Lung (tissue), 12 donors: ENCODE measurements around the gene EML1. TPM values are rescaled to one million over a fixed set of nuclear protein-coding genes. Genes with fewer than 3 reads are reported as not detected.

Experiments
- ATAC-seq: fragments of 200-7000 bp; cut with Tn5 transposase; one replicate; pipeline ENCODE4 v1.9.1; 2020; ENCODE audit warnings: moderate number of reproducible peaks; ENCODE audit not compliant: insufficient read depth, low FRiP score
- DNase-seq, 3 donors: peaks; one replicate each; pipeline ENCODE4 v3.0.0-alpha.2; 2013 to 2017
- H3K27ac ChIP-seq, 2 donors: one replicate each; pipeline ENCODE4 v1.5.1; 2013; ENCODE audit warnings: mild to moderate bottlenecking in 2 of 2, moderate library complexity in 2 of 2, control low read depth in 1 of 2, inconsistent platforms in 1 of 2, low read depth in 1 of 2, low read length in 1 of 2
- H3K27me3 ChIP-seq, 3 donors: one replicate each; pipeline ENCODE4 v1.5.1; 2013; ENCODE audit warnings: low read length in 2 of 3; ENCODE audit not compliant: control insufficient read depth in 3 of 3, insufficient read depth in 3 of 3
- H3K36me3 ChIP-seq, 4 donors: one replicate each; pipeline ENCODE4 v1.5.1; 2013; ENCODE audit warnings: low read length in 4 of 4, mild to moderate bottlenecking in 1 of 4, moderate library complexity in 1 of 4; ENCODE audit not compliant: control insufficient read depth in 4 of 4, insufficient read depth in 4 of 4
- H3K4me1 ChIP-seq, 5 donors: one replicate each; pipeline ENCODE4 v1.5.1; 2013; ENCODE audit warnings: low read length in 5 of 5, mild to moderate bottlenecking in 2 of 5, moderate library complexity in 1 of 5; ENCODE audit not compliant: control insufficient read depth in 5 of 5, insufficient read depth in 5 of 5
- H3K4me3 ChIP-seq: one replicate; pipeline ENCODE4 v1.5.1; 2013; ENCODE audit warnings: mild to moderate bottlenecking, control low read depth, moderate library complexity
- H3K9ac ChIP-seq, 2 donors: one replicate each; pipeline ENCODE4 v1.5.1; 2013; ENCODE audit warnings: low read length in 2 of 2, control low read depth in 1 of 2; ENCODE audit not compliant: insufficient read depth in 1 of 2
- H3K9me3 ChIP-seq, 4 donors: one replicate each; pipeline ENCODE4 v1.5.1; 2013; ENCODE audit warnings: low read length in 3 of 4, mild to moderate bottlenecking in 1 of 4, moderate library complexity in 1 of 4; ENCODE audit not compliant: control insufficient read depth in 4 of 4, insufficient read depth in 3 of 4
- WGBS, 2 donors: extraction: QIAGEN DNeasy Blood & Tissue Kit; methylation state at CpG; one replicate each; pipeline ENCODE4 v1.1.7; 2013; 5-methylcytosine and 5-hydroxymethylcytosine counted together
- polyA plus RNA-seq, 2 donors: library from polyadenylated mRNA; stranded (reverse); fragments of 200-250 nt; gene quantifications; one replicate each; pipeline ENCODE4 v1.2.1, GENCODE V29; 2013
- total RNA-seq, 2 donors: library from RNA; depleted of rRNA in 1 of 2; stranded (reverse); fragments of >200 nt in 1 of 2; gene quantifications; one replicate each; pipeline ENCODE4 v1.2.1, GENCODE V29; 2014 to 2021
- TF ChIP-seq, protein P1 (sequence below): IDR thresholded peaks from 2 replicates; pipeline ENCODE4 v1.5.1; 2012; ENCODE audit warnings: mild to moderate bottlenecking; ENCODE audit errors: control extremely low read depth, extremely low read depth
- donor health status: control.
- donor health status: control.
- donor health status: Bipolar disorder and iron deficiency.
- donor health status: healthy.
- donor health status: DM: yes; HTN: yes; CAD: no.

The EML1 gene
- total and polyA plus RNA-seq, 4 donors = 6.7 to 88.0 (median 22.8) TPM

DNA sequence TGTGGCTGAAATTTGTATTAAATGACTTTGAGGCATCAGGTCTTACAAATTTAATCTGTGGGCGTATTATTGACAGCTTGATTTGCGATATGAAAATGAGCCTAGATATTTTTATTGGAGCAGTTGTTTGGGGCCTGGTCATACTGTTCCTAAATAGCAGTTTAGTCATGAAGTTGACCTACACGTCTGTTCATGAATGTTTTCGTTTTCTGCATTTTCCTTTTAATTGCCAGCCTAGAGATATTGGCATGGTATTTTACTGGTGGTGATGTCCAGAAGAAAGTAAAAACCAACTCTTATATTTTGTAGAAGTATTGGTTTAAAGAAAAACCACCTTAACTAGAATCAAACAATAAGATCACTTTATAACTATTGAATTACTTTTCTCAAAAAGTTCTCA, 1.8 kb downstream of the EML1 start:
- Histone ChIP-seq H3K9ac (no peak overlapping the region), H3K36me3 (no peaks in the 10 kb centered on the region), H3K9me3 (no peaks in the 10 kb centered on the region), H3K27ac (no peak overlapping the region), H3K4me1 (peaks cover 0 to 25% (median 6%) of the 10 kb centered on the region in 5 donors), H3K4me3 (no peak overlapping the region), H3K27me3 (no peaks in the 10 kb centered on the region)
- 87 to 94% methylated on average over 4 of the region's 4 CpGs for WGBS, 2 donors
- TF ChIP-seq, protein P1, sequence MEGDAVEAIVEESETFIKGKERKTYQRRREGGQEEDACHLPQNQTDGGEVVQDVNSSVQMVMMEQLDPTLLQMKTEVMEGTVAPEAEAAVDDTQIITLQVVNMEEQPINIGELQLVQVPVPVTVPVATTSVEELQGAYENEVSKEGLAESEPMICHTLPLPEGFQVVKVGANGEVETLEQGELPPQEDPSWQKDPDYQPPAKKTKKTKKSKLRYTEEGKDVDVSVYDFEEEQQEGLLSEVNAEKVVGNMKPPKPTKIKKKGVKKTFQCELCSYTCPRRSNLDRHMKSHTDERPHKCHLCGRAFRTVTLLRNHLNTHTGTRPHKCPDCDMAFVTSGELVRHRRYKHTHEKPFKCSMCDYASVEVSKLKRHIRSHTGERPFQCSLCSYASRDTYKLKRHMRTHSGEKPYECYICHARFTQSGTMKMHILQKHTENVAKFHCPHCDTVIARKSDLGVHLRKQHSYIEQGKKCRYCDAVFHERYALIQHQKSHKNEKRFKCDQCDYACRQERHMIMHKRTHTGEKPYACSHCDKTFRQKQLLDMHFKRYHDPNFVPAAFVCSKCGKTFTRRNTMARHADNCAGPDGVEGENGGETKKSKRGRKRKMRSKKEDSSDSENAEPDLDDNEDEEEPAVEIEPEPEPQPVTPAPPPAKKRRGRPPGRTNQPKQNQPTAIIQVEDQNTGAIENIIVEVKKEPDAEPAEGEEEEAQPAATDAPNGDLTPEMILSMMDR = no peak
- ATAC-seq = no peak
- DNase-seq = no peak

DNA sequence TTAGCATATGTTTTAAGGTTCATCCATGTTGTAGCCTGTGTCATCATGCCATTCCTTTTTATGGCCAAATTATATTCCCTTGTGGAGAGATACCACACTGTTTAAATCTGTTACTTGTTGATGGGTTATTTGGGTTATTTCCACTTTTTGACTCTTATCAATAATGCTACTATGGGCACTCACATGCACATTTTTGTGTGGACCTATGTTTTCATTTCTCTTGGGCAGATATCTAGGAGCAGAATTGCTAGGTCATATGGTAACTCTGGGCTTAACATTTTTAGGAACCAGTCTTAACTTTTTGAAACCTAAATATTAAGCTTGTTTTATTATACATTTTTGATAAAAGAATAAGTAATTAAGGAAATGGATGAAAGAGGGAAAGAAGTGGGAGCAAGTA, 4.0 kb downstream of the EML1 start:
- no peak for DNase-seq
- Histone ChIP-seq H3K4me3 (no peak overlapping the region), H3K27me3 (no peaks in the 10 kb centered on the region), H3K36me3 (no peaks in the 10 kb centered on the region), H3K27ac (no peak overlapping the region), H3K4me1 (peaks cover 0 to 15% (median 3%) of the 10 kb centered on the region in 5 donors), H3K9me3 (no peaks in the 10 kb centered on the region), H3K9ac (no peak overlapping the region)
- TF ChIP-seq, protein P1 = no peak
- ATAC-seq = no peak

DNA sequence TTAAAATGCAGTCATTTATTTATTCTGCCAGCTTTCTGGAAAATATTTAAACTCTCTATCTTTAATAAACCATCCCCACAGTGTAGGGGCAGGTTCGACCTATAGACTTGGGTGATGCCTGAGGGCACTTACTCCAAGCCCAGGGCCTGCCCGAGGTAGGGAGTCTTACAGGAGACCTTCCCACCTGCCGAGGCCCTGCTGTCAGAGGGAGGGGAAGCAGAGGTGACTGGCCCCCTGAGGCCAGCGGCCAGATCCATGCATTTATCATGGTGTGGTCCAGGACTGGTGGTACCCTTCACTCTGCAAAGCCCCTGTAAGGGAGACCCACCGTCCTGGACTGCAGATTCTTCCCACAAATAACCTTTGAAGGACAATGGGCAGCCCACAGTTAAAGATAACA, 7.6 kb downstream of the EML1 start:
- no peaks in the 10 kb centered on the region for H3K9me3 ChIP-seq
- H3K9ac ChIP-seq = no peak overlapping the region
- no peak overlapping the region for H3K4me3 ChIP-seq
- no peak for DNase-seq
- TF ChIP-seq, protein P1 = no peak
- H3K4me1 ChIP-seq = peaks cover 0 to 1% (median 0%) of the 10 kb centered on the region in 5 donors
- H3K27ac ChIP-seq = no peak overlapping the region
- ATAC-seq = no peak
- WGBS, 2 donors = 75 to 83% methylated on average over 5 of the region's 5 CpGs
- no peaks in the 10 kb centered on the region for H3K36me3 ChIP-seq
- no peaks in the 10 kb centered on the region for H3K27me3 ChIP-seq
